Activated T-helper 2 cell treated with anti-CD3 and anti-CD28 coated beads, Interferon-gamma antibody, Interleukin-2, Interleukin-4, amounts not matched to agents 10 μg/mL and 5 μg/mL and 100 μg/mL, durations not matched to agents 14 hours and 24 hours and 36 hours (primary cell): ENCODE results near the gene NUDT3. TPM values are rescaled to one million over a fixed set of nuclear protein-coding genes. Genes with fewer than 3 reads are reported as not detected.

Experiments used
- DNase-seq: peaks from one replicate; pipeline ENCODE4 v3.0.0; 2021; ENCODE audit warnings: low spot score
- H3K27ac Mint-ChIP-seq: one replicate; pipeline ENCODE4 v1.8.0; 2021; ENCODE audit warnings: mixed read lengths
- H3K27me3 Mint-ChIP-seq: one replicate; pipeline ENCODE4 v1.8.0; 2021; ENCODE audit warnings: low read depth, mixed read lengths
- H3K36me3 Mint-ChIP-seq: one replicate; pipeline ENCODE4 v1.8.0; 2021; ENCODE audit warnings: low read depth, mixed read lengths
- H3K4me1 Mint-ChIP-seq: one replicate; pipeline ENCODE4 v1.8.0; 2021; ENCODE audit warnings: low read depth, mixed read lengths
- H3K4me3 Mint-ChIP-seq: one replicate; pipeline ENCODE4 v1.8.0; 2021; ENCODE audit warnings: low read depth, mild to moderate bottlenecking, moderate library complexity, mixed read lengths
- H3K9me3 Mint-ChIP-seq: one replicate; pipeline ENCODE4 v1.8.0; 2021; ENCODE audit warnings: mixed read lengths
- intact Hi-C: fragments of 100-400 bp; cut with micrococcal nuclease; formaldehyde crosslinking; loops from one replicate; pipeline ENCODE4 v1.15.1; 2023
- total RNA-seq: library from RNA; stranded (reverse); gene quantifications from 2 replicates; pipeline ENCODE4 v1.2.3, GENCODE V29; 2022

The NUDT3 gene
- total RNA-seq, 1 donor from 2014 or later, result 21.3 TPM

DNA sequence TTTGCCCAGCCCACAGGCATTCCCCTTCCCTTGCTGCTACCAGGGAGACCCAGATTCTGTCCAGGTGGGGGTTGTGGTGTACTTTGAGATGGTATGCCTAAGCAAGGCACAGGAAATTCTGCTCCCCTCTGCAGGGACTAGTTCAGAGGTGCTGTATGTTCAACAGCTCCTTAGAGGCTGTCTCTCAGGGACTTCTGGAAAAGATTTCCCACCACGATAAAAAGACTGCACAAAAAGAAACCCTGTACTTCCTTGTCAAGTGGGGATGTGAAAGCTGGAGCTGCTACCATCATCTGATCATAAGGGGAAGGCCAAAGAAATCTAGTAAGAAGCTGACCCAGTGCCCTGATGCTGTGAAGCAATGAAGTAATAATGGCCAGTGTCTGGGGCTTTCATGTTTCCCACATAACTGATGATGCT is 92.1 kb downstream of the NUDT3 start:
- H3K27me3 Mint-ChIP-seq, result no peaks in the 10 kb centered on the region
- peaks cover 13% of the 10 kb centered on the region for H3K4me1 Mint-ChIP-seq
- H3K4me3 Mint-ChIP-seq, result no peak overlapping the region
- no peak for DNase-seq
- intact Hi-C loops, result no loop called here
- no peaks in the 10 kb centered on the region for H3K9me3 Mint-ChIP-seq
- no peak overlapping the region for H3K27ac Mint-ChIP-seq
- peaks cover 5% of the 10 kb centered on the region for H3K36me3 Mint-ChIP-seq

DNA sequence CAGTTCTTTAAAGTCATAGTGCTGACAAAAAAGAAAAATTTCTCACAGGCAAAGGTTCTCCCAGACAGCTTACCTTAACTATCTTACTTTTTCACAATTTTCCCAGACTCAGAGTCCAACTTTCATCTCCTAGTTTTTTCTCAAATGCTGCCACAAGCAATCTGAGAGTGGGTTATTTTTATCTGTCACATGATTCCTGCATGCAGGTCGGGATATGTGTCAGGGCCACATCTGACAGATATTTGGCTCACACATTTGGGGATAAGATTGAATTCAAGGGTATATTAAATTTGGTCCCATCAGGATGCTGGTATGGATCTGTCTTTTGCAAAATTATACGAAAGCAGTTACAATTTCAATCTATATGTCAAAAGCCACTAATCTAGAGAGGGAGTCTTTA is 93.5 kb downstream of the NUDT3 start:
- peaks cover 12% of the 10 kb centered on the region for H3K36me3 Mint-ChIP-seq
- no peaks in the 10 kb centered on the region for H3K9me3 Mint-ChIP-seq
- H3K4me1 Mint-ChIP-seq, result peaks cover 13% of the 10 kb centered on the region
- no peaks in the 10 kb centered on the region for H3K27me3 Mint-ChIP-seq
- no peak for DNase-seq
- H3K4me3 Mint-ChIP-seq, result no peak overlapping the region
- H3K27ac Mint-ChIP-seq, result no peak overlapping the region
- intact Hi-C loops, result no loop called here

DNA sequence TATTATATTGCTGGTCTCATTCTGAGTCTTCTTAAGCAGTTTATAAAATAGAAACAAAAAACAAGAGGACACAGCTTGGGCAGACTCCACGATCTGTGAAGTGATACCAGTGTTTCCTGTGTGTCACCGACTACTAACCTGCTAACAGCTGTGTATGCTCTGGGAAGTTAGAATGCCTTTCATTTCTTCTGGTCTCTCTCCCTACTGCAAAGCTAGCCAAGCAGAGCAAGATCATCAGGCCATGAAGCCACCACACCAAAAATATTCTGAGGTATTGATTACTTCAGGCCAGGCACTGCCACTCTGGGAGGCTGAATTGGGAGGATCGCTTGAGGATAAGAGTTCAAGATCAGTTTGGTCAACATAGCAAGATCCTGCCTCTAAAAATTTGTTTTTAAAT is 96.7 kb downstream of the NUDT3 start:
- intact Hi-C loops, result no loop called here
- H3K36me3 Mint-ChIP-seq, result peaks cover 27% of the 10 kb centered on the region
- no peaks in the 10 kb centered on the region for H3K9me3 Mint-ChIP-seq
- no peak overlapping the region for H3K4me3 Mint-ChIP-seq
- DNase-seq, result no peak
- H3K27ac Mint-ChIP-seq, result no peak overlapping the region
- H3K4me1 Mint-ChIP-seq, result peaks cover 10% of the 10 kb centered on the region
- no peaks in the 10 kb centered on the region for H3K27me3 Mint-ChIP-seq

DNA sequence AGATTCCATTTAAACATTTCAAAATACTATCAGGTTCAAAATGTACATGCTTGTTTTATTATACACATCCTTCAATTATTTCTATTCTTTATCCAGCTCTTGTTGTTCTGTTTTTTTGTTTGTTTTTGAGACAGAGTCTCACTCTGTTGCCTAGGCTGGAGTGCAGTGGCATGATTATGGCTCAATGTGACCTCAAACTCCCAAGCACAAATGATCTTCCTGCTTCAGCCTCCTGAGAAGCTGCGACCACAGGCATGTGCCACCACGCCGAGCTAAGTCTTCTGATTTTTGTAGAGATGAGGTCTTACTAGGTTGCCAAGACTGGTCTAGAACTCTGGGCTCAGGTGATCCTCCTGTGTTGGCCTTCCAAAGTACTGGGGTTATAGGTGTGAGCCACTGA is 99.5 kb downstream of the NUDT3 start:
- Mint-ChIP-seq H3K27ac (no peak overlapping the region), H3K4me3 (no peak overlapping the region), H3K9me3 (no peaks in the 10 kb centered on the region), H3K36me3 (peaks cover 33% of the 10 kb centered on the region), H3K4me1 (peaks cover 25% of the 10 kb centered on the region), H3K27me3 (no peaks in the 10 kb centered on the region)
- DNase-seq, result no peak
- intact Hi-C loops, result no loop called here

DNA sequence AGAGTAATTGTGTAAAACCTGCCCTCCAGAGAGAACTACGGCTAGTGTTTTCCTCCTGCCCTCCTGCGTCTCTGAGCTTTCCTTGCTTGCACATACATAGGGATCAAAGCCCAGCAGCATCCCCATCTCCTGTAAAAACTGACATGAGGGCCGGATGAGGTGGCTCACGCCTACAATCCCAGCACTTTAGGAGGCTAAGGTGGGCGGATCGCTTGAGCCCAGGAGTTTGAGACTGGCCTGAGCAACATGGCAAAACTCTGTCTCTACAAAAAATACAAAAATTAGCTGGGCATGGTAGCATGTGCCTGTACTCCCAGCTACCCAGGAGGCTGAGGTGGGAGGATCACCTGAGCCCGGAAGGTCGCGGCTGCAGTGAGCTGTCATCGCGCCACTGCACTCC is 103.3 kb downstream of the NUDT3 start:
- intact Hi-C loops, result no loop called here
- no peak for DNase-seq
- Mint-ChIP-seq H3K4me3 (no peak overlapping the region), H3K27me3 (no peaks in the 10 kb centered on the region), H3K9me3 (no peaks in the 10 kb centered on the region), H3K36me3 (peaks cover 43% of the 10 kb centered on the region), H3K4me1 (peaks cover 16% of the 10 kb centered on the region), H3K27ac (peak overlapping the region; percentile 68)

DNA sequence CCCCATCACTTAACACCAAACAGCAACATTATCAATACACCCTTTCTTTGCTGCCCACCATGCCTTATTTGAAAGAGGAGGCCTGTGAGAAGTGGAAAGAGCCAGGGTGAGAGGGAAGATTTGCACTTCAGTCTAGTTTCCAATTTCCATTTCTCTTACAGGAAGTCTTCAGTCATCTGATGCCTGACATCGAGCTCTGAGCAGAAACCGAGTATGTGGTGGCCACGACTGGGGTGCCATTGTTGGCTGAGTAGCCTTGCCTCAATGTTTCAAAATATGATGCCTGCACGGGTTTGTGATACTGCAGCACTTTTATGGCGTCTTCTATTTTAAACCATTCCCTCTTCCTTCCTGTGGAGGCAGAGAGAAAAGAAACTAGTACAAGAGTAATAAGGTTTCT is 103.9 kb downstream of the NUDT3 start:
- intact Hi-C loops, result no loop called here
- Mint-ChIP-seq H3K9me3 (no peaks in the 10 kb centered on the region), H3K27ac (peak overlapping the region; percentile 68), H3K27me3 (no peaks in the 10 kb centered on the region), H3K4me3 (peak overlapping the region; percentile 21), H3K4me1 (peaks cover 16% of the 10 kb centered on the region), H3K36me3 (peaks cover 43% of the 10 kb centered on the region)
- DNase-seq, result peak; percentile 16

DNA sequence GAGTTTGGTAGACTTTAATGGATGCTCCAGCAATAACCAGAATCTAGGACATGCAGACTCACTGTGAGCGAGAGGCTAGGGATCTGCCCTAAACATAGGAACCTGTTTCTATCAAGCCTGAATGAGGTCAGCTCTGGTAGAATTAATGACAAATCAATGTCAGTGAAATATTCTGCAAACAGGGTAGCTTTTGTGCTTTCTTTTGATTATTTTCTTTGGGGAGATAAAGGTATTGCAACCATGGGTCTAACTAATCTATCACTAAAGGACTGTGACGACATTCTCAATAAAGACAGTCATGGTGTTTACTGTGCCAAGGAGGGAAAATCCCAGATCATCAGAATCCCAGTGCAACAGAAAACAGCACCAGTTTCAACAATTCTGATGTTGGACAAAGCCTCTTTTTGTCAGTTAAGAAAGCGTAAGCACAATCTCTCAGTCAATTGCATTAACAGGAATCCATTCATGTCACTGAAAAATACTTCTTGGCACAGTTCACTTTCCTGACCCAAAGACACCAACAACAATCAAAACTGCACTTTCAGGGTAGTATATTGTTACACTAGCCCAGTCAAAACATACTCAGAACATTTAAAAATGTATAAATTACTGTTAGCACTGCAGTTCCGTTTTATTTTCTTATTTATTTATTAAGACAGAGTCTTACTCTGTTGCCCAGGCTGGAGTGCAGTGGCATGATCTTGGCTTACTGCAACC is 106.9 kb downstream of the NUDT3 start:
- peaks cover 16% of the 10 kb centered on the region for H3K4me1 Mint-ChIP-seq
- intact Hi-C loops, result no loop called here
- H3K4me3 Mint-ChIP-seq, result no peak overlapping the region
- no peaks in the 10 kb centered on the region for H3K27me3 Mint-ChIP-seq
- no peaks in the 10 kb centered on the region for H3K9me3 Mint-ChIP-seq
- H3K27ac Mint-ChIP-seq, result no peak overlapping the region
- DNase-seq, result no peak
- H3K36me3 Mint-ChIP-seq, result peaks cover 30% of the 10 kb centered on the region

DNA sequence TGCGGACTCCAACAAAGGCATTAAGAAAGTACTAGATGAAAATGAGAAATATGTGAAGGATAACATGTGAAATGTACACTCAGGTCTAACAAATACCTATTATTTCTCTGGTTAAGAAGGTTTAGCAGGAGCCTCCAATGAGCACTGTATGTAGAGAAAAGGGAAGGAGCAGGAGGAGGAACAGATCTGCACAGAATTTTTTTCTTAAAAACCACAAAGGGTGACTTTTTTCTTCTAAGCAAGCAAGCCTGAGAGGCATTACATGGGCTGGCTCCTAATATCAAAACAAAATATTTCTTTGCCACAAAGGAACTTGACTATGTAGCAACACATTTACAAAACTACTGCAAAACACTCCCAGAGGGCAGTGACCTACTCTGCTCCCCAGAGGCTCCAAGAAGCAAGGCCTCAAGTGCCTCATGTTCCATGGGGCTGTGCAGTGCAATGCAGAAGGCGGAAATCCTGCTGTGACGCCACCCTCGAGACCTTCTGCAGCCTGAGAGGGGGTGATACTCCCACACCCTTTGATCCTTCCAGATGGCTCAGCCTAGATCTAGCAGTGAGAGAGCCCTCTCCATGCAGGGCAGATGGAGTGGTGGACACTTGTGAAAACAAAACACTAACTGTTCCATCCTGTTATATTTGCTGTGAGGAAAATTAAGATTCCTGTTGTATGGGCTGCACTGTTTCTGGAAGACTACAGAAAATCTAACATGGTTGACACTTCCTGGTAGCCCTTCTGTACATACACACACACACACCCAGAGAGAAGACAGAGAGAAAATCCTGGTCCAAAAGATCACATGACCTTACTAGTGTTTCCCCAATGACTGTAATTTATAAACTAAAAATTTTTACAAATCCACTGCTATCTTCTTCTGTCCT is 107.7 kb downstream of the NUDT3 start:
- H3K27me3 Mint-ChIP-seq, result no peaks in the 10 kb centered on the region
- H3K4me1 Mint-ChIP-seq, result peaks cover 15% of the 10 kb centered on the region
- no peak overlapping the region for H3K4me3 Mint-ChIP-seq
- H3K36me3 Mint-ChIP-seq, result peaks cover 30% of the 10 kb centered on the region
- H3K27ac Mint-ChIP-seq, result no peak overlapping the region
- intact Hi-C loops, result no loop called here
- DNase-seq, result no peak
- no peaks in the 10 kb centered on the region for H3K9me3 Mint-ChIP-seq

DNA sequence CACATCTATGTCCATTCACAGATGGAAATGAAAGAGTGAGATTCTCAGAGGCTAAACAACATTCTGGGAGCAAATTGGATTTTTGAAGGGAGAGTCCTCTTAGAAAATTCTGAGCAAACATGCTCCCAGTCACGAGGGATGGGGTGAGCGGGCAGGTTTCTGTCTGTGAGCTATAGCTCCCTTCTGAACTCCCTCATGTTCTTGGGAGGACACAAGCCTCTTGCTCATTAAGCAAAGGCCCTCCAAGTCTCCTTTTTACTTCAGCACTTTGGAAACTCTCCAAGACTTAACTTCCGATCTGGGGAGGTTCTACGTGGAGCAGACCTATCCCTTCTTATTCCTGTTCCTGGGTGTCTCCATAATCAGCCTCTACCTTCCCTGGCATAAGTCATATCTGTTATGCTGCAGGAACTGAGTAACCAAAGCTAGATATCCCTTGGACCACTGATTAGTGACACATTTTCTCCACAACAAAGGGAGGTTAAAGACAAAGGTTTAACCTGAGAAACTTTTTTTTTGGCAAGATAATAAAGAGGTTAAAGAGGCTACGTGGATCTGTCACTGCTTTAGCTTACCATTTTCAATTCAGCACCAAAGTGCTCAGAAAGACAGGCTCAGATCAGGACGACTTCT is 110.7 kb downstream of the NUDT3 start:
- Mint-ChIP-seq H3K27ac (no peak overlapping the region), H3K36me3 (peaks cover 18% of the 10 kb centered on the region)
- intact Hi-C loops, result no loop called here

DNA sequence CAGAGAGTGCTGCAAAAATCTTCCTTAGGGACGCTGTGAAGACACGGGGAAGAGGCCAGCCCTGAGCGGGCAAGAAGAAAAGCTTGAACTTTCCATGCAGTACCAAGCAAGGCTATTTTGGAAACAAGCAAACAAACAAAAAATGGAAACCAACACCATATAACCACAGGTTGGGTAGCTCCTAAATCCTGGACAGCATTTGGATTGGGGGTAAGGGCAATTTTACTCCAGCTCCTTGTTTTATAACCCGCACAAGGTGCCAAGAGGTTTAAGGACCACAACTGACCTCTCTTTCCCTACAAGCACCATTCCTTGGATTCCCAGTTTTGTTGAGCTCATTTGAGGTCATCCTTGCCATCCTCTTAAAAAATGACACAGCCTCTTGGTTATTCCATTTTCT is 112.3 kb downstream of the NUDT3 start:
- H3K4me3 Mint-ChIP-seq, result no peak overlapping the region
- H3K4me1 Mint-ChIP-seq, result peaks cover 3% of the 10 kb centered on the region
- no peak for DNase-seq
- H3K27me3 Mint-ChIP-seq, result no peaks in the 10 kb centered on the region
- intact Hi-C loops, result no loop called here
- H3K36me3 Mint-ChIP-seq, result peaks cover 13% of the 10 kb centered on the region
- no peaks in the 10 kb centered on the region for H3K9me3 Mint-ChIP-seq
- no peak overlapping the region for H3K27ac Mint-ChIP-seq

More for the DNA sequence above, 110.7 kb downstream of the NUDT3 start:
- Mint-ChIP-seq H3K27me3 (no peaks in the 10 kb centered on the region), H3K4me1 (peaks cover 3% of the 10 kb centered on the region), H3K9me3 (no peaks in the 10 kb centered on the region), H3K4me3 (no peak overlapping the region)
- DNase-seq, result no peak

DNA sequence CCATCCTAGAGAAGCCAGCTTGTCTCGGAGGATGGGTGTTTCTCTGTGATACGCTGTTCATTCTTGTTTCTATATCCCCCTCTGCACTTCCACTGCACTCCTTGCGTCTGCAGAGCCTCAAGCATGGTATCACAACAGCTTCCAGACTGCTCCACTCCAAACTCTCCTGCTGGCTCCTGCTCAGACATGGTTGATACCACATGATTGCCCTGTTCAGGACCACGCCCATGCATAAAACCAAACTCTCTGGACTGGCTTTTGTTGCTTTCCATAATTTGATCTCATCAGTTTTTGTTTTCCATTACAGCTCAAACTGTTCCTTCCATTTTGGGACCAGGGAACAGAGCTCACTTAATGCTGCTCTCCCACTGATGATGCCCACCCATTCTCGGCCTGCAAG is 113.6 kb downstream of the NUDT3 start:
- Mint-ChIP-seq H3K4me1 (peaks cover 2% of the 10 kb centered on the region), H3K27me3 (no peaks in the 10 kb centered on the region), H3K36me3 (peaks cover 1% of the 10 kb centered on the region), H3K9me3 (no peaks in the 10 kb centered on the region), H3K4me3 (no peak overlapping the region), H3K27ac (no peak overlapping the region)
- DNase-seq, result no peak
- intact Hi-C loops, result no loop called here

DNA sequence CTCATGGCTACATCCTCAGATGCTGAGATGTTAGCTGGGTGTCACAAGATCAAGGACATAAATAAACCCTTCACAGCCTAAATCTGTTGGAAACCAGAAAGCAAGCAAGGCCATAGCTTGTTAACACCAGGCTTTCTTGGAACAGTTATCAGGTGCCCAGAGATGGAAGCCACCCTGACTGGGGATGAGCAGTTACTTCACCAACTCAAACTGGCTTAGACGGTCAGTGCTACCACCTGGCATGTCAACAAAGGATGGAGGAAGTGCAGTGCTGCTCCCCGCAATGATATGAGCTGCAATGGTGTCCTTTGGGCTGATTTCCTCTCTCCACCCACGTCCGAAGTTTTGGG is 114.7 kb downstream of the NUDT3 start:
- no peaks in the 10 kb centered on the region for H3K27me3 Mint-ChIP-seq
- no peak for DNase-seq
- intact Hi-C loops, result no loop called here
- H3K27ac Mint-ChIP-seq, result no peak overlapping the region
- H3K9me3 Mint-ChIP-seq, result no peaks in the 10 kb centered on the region
- H3K4me3 Mint-ChIP-seq, result no peak overlapping the region
- peaks cover 2% of the 10 kb centered on the region for H3K4me1 Mint-ChIP-seq
- no peaks in the 10 kb centered on the region for H3K36me3 Mint-ChIP-seq
